CD4-positive, alpha-beta T cell treated with Interleukin-2 at 100 ng/mL for 4 hours (primary cell): Measurements from ENCODE around the gene MAP3K6.

Experiments
- DNase-seq: peaks from one replicate; pipeline ENCODE4 v3.0.0-alpha.2; 2020; ENCODE audit warnings: low spot score

The MAP3K6 gene

DNA sequence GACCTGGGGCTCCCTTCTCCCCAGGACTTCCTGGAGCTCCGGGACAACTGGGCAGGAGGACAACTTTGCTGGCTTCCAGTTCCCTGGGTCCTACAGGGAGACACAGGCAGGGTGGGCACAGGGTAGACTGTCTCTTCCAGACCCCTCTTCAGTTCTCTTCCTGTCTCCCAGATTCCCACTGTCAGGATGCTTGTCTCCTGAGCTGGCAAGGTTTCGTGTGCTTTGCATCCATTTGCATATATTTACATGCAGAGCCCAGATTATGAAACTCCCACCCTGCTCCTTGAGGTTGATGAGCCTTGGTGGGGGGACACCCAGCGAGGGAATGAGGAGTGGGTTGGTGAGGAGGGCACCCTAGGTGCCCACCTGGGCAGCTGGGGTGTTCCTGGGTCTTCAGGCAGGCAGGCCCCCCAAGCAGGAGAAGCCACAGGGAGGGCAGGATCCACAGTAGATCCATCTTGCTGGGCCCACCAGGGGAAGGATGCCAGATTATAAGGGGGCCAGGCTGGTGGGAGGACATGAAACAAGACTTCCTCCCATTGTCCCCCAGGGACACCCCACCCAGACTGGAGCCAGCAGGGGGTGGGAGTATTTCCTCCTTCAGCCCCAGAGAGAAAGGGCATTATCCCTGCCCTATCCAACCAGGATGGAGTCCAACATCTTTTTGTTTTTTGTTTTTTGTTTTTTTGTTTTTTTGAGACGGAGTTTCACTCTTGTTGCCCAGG is 7.8 kb upstream of the MAP3K6 start, which contains the start of gene FCN3:
Gene FCN3, minus strand, starts transcription at position 463 of the 725 bp plus-strand sequence. Its CDS starts 6 bp downstream, at position 457.
- no peak for DNase-seq

DNA sequence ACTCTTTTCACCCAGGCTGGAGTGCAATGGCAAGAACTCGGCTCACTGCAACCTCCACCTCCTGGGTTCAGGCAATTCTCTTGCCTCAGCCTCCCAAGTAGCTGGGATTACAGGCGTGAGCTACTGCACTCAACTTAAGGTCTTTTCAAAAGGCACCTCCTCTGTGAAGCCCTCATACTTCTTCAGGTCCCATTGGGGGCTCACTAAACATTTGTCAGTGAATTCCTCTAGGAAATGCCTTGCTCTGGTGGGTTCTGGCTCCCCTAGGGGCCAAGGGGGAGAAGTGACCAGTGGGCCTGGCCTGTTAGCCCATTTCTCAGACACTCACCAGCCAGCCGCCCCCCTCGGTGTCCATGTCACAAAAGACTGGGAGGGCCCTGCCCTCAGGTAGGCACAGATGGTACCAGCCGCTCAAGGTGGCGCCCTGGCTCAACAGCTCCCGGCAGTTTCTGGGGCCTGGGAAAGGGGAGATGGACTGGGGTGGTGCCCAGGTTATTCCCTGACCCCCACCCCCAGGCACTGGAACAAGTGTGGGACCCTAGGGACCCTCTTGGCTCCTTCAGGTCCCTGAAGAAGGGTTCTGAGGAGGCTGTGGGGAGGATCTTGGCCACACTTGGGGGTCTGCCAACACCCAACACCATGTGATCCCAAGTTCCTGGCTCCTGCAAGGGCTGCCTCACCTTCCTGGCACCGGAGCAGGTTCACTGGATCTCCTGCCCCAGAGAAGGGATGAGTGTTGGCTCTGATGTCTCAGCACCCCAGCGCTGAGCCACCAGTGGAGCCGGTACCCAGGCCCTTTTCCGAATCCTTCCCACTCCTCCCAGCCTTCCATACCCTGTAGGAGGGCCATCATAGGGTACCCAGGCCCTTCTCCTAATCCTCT is 6.3 kb upstream of the MAP3K6 start:
- DNase-seq = no peak

DNA sequence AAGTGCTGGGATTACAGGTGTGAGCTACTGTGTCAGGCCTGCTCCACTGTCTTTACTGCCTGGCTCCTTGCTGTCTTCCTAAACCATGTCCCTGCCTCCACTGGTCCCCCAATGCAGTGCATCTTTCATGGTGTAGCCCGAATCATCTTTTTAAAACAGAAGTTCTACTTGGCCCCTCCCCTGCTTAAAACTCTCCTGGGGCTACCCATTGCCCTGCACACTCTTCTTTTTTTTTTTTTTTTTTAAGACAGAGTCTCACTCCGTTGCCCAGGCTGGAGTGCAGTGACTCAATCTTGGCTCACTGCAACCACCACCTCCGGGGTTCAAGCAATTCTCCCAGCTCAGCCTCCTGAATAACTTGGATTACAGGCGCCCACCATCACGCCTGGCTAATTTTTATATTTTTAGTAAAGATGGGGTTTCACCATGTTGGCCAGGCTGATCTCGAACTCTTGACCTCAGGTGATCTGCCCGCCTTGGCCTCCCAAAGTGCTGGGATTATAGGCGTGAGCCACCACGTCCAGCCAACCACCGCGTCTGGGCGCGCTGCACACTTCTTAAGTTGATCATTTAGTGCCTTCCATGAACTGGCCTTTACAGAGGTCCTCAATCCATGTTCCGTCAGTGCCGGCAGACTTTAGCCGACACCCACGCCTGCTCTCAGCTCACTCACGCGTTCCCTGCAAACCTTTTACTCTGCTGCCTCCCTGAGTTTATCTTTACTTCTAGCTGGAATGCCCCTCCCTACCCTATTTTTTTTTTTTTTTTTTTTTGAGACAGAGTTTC is 5.5 kb upstream of the MAP3K6 start:
- no peak for DNase-seq

DNA sequence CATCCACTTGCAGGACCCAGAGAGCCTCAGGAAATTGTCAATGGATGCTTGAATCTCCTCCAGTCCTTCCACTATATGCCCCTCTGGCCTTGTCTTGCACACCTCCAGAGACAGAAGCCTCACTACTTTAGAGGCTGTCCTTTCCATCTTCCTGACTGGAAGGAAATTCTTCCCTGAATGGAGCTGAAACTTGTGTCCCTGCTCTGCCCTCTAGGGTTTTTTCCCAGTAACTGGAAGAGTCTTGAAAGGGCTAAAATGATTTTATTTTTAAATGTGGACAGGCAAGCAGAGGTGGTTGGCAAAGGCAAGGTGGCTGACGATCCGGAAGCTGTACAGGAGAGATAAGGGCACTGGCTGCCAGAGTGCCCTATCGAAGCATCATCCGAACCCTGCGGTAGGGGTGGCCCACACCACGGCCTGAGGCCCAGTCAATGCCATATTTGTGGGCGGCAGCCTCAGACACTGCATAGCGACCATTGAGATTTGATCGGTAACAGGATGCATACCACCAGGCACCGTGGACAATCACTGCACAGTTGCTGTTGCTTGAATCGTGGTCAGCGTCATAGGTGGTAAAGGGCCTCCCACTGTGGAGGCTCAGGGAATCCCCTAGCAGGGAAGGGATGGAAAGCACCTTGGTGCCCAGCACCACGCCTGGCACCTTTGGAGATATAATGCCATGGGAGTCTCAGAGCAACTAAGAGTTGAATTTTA is 2.3 kb upstream of the MAP3K6 start:
- DNase-seq = no peak

DNA sequence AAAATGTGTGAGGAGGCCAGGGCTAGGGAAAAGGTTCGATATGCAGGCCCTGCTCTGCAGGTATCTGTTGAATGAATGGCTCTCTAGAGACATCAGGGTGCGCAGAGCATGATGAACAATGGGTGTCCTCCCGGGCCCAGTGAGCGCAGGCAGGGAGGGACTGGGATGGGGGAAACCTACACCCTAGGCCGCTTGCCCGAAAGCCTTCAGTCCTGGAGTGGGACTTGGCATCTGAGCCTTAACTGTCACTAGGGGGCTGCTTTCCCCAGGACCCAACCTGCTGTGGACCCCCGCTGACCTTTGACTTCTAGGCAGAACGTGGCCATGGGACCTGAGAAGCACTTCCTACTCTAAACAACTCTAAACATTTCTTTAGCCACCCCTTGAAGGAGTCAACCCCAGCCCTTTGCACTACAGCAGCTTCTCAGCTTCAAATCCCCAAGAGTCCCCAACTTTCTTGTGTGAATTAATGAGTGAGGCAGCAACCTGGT is 444 bp upstream of the MAP3K6 start:
- no peak for DNase-seq

DNA sequence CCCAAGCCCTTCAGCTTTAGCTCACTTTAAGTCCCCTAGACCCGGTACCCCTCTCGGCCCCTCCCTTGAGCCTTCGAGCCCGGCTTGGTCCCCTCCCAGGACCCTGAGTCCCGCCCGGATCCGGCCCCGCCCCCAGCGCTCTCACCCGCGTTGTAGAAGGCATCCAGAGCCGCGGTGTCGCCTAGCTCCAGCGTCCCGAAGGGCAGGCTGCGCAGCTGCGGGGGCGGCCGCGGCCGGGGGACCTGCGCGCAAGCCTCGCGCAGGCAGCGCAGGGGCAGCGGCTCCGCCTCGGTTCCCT is 699 bp downstream of the MAP3K6 start:
- DNase-seq = peak; percentile 69

DNA sequence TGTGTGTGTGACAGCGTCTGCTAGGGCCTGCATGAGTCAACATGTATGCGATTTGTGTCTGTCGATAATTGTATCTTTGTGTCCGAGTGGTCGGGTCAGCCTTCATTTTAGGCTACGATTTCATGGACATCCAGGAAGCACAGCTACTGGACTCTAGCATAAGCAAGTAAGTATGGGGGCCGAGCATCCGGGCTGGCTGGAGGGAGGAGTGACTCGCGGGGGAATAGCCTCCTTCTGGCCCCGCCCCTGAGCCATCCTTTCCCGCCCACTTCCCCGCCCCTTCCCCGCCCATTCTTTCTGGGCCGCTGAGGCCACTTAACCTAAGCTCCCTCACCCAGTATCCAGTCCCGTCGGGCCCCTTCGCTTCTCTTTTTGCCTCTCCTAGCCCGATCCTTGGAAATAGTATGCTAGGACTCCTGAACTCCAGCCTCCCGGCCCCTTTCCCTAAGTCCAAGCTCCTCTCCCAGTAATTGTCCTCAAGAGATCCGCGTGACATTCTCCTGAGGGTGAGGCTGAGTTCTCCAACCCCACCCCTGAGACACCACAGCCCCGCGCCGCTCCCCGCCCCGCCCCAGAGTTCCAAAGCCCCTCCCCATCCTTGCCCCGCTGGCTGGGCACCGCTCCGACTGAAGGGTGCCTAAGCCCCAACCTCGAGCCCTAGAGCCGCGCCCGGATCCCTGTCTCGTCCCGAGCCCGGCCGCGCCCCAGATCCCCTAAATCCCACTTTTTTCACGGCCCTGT is 1.2 kb downstream of the MAP3K6 start:
- peak; percentile 78 for DNase-seq

DNA sequence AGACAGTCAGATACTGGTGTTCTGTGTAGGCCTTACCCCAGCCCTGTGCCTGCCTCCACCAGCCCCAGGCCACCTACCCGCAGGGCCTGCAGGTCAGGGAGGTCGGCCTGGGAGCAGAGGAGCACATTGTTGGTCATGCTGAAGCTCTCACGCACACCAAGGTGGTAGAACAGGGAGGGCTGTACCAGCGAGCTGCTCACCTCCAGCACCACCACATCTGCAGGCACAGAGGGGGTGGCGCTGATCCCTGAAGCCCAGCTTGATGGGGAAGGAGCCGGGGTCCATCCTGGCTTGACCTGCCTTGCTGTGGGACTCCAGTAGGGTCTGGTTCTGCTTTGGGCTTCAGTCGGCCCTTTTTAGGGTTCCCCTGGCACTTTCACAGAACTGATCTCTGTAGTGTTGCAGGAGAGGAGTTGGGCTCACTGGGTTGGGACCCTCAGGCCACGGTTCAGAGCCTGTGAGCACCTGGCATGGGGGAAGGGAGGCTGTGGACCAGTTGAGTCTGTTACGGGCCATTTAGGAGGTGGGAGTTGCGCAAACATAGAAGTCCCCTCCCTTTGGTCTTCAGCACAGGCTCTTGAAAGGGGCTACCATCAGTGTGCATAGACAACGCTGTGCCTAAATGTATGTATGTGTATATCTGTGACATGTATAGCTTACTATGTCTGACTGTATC is 1.9 kb downstream of the MAP3K6 start:
- DNase-seq = no peak

DNA sequence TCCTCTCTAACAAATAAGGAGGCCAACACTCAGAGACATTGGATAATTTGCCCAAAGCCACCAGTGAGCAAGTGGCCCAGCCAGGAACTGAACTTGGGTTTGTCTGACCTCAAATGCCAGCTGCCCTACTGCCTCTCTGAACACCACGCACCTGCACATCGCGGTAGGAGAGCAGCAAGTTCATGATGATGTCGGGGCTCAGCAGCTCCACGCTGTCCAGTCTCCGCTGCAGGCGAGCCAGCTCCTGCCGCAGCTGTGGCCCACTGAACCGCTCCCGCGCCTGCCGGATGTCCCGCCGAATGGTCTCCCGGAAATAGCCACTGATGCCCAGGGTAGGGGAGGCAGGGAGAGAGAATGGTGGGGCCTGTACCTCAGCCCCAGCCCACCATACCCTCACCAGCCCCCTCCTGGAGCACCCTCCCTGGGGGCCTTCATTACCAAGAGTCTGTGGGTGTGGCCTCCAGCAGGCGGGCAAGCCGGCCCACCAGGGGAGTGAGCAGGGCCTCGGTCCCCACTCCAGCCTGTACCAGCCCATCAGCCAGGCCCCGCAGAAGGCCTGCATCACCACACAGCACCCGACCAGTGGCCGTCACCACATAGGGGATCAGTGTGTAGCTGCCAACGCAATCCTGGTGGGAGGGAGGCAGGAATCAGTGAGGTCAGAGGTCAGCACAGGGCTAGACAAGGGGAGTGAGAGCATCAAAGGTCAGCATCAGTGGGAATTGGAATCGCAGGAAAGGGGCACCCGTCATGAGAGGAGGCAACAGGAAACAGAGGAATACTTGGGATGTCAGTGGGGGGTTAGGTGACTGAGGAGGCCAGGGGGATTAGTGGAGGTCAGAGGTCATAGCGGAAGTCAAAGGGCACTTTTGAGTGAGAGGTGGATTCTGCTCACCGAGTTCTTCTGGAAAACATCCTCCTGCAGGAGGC is 2.7 kb downstream of the MAP3K6 start:
- no peak for DNase-seq

DNA sequence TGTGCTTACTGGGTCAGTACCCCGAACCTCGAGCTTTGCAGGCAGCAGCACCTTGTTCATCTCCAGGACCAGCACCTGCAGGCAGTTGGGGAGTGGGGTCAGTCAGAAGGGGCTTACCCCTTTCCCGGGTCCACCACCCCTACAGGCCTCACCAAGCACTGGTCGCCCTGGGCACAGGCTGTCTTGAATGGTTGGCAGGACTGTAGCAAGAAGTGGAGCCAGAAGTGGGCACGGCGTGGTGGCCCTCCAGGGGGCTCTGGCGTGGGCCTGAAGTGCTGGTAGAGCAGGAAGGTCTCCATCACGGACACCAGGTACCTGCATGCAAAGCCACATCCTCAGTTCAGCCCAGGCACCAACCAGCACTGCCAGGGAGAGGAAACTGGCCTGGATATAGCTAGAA is 5.2 kb downstream of the MAP3K6 start:
- DNase-seq = no peak

DNA sequence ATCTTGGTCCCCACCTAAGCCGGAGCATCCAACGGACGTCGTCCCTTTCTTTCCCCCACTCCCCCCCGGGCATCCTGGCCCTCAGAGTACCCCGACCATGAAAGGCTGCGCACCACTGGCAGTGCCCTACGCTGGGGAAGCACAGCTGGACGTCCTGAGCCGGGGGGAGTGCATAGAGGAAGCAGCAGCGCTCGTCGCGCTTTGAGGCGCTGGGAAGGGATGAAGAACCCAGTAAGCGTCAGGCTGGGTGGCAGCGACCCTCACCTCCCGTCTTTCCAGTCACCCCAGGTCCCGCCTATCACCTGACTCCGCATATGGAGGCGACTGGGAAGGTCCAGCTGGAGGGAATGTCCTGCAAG is 5.7 kb downstream of the MAP3K6 start:
- DNase-seq = no peak

DNA sequence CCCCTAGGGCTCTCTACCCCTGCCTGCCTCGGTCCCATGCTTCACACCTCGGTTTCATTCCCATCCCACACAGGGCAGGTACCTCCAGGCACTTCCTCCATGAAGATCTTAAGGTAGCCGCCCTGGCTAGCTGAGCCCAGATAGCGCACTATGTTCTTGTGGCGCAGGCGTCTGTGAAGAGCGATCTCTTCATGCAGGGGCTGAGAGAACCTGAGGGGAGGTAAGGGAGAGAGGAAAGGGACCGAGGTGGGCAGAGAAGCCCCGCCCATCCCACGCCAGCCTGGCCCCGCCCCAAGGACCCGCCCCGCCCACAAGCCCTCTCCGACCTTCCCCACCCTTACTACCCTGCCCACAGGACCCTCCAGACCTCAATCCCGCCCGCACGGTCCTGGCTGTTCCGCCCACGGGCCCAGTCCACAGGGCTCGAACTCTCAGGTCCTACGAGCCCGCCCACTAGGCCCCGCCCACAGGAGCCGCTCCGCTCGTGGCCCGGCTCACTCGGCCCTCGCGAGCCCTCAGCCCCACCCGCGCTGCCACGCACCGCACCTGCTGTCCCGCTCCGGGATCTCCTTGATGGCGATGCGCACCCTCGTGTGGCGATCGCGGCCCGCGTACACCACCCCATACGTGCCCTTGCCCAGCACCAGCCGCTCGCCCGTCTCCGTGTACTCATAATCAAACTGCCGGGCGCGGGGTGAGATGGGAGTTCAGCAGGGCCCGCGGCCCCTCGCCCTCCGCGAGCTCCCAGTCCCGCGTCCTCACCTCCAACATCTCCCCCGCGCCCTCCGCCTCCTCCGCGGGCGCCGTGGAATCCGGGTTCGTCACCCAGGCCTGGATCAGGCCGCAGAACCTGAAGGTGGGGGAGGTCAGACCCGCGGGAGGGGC is 6.4 kb downstream of the MAP3K6 start:
- DNase-seq = peak; percentile 36

DNA sequence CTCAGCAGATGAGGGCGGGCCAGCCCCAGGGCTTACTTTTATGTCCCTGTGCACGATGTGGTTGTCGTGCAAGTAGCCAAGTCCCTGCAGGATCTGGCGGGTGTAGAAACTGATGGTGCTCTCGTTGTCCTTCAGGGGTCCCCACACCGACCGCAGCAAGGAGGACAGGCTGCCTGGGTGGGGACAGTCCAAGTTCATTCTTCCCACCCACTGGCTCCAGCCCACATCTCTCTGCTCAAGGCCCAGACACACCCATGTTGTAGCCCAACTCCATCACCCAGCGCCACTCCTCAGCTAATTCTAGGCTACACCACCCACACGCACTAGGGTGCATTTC is 7.0 kb downstream of the MAP3K6 start:
- no peak for DNase-seq

DNA sequence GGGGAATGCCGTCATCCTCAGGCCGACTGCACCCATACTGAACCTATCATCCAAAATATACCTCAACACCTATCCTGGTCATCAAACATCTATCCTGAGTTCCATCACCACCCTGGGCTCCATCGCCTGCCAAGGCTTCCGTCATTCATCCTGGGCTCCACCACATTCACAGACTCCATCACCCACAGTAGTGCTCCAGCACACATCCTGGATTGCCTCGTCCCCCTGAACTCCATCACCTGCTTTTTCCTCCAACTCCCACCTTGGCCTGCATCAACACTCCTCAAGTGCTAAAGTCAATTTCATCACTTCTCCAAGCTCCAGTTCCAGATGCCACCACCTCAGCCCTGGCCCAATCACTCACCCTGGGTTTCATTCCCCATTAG is 7.8 kb downstream of the MAP3K6 start:
- no peak for DNase-seq

DNA sequence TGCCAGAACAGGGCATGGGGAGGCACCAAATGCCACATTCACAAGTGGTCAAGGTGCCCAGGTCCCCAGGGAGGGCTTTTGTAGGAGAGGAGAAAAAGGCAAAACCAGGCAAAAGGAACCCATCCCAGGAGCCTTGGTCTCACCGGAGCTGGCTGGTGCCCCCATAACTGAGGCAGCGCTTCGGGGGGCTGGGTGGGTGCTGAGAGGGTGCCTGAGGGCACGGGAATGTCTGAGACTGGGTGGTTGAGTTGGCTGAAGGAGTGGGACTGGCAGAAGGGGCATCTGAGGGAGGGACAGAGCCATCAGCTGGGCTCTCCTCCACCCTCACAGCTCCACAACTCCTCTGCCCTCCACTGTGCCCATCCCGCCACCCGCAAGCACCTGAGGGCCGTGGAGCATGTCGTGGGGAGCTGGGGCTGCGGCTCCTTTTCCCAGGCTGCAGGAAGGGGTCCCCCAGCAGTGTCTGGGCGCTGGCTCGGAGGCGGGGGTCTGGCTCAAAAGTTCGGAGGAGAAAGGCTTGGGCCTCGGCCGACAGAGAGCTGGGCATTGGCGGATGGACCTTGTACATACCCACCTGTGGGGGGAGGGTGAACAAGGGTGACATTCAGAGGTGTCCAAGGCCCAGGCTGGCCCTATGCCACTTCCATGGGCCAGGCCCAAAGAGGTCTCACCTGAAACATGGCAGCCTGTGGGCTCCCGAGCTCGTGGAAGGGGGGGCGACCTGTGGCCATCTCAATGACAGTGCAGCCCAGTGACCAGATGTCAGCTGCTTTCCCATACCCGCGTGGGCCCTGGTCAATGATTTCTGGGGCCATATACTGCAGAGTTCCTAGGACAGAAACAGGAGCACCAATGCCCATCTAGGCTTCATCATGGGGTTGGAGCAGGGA is 8.5 kb downstream of the MAP3K6 start:
- no peak for DNase-seq

DNA sequence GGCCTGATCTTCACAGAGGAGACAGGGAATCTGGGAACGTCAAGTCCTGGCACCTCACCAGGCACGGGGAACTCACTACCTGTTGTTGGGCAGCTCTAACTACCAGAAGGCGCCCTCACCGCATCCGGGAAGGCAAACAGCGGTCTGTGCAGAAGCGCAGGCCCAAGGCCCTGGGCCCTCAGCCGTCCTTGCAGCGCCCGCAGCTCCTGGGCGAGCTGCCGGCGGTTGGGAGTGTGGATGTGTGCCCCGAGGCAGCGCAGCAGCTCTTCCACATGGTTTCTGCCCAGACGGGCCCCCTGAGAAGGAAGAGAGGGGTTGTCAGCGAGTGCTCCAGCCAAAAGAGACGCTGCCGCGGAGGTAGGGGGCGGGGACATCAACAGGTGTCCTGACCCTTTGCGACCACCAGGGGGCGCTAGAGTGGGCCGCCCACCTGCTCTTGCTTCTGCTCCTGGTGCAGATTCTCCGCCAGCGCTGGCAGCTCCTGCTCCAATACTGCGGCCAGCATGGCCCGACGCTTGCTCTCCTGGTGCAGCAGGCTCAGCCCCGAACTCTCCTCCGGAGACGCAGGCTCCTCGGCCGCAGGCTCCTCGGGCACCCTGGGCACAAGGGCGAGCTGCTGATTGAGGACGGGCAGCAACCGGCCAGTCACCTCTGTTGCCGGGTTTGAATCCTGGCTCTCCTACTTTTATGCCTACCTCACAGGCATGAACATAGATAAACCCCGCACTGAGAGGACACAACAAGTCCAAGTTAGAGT is 9.3 kb downstream of the MAP3K6 start:
- DNase-seq = peak; percentile 84
